K562 (cell line): ENCODE measurements around the gene GCK. TPM values are rescaled to one million over a fixed set of nuclear protein-coding genes. Genes with fewer than 3 reads are reported as not detected.
A peak's percentile ranks its signal among the peaks of the same experiment; 100 is the strongest.

ENCODE experiments used
- ARID2 ChIP-seq: fragments of 450-650 bp; IDR thresholded peaks from 2 replicates; pipeline ENCODE4 v1.6.1; 2017; ENCODE audit warnings: antibody characterized with exemption, mild to moderate bottlenecking
- NRF1 ChIP-seq, 2 experiments: fragments of 450-650 bp; IDR thresholded peaks in 1 of 2; conservative IDR thresholded peaks in 1 of 2; 2 replicates each; pipeline ENCODE4 v1.6.1; 2014; ENCODE audit warnings: mild to moderate bottlenecking in 2 of 2
- SRSF1 ChIP-seq: fragments of 200-400 bp; formaldehyde crosslinking; IDR thresholded peaks from 2 replicates; pipeline ENCODE4 v1.6.1; 2017; ENCODE audit warnings: mild to moderate bottlenecking, low read depth, low read length, moderate library complexity
- ZBTB17 ChIP-seq: fragments of 450-650 bp; formaldehyde crosslinking; IDR thresholded peaks from 2 replicates; pipeline ENCODE4 v1.4.0; 2020; ENCODE audit warnings: mild to moderate bottlenecking
- ZNF124 ChIP-seq: sonication (generic); formaldehyde crosslinking; IDR thresholded peaks from 2 replicates; pipeline ENCODE4 v1.8.1; 2022; ENCODE audit warnings: missing genetic modification reagents
- polyA plus RNA-seq, 8 experiments: library from polyadenylated mRNA; depleted of rRNA in 4 of 8; stranded (reverse) in 5 of 8; unstranded in 3 of 8; fragments of >200 nt; fragmentation: Nextera tagmentation in 2 of 8; fragmentation: Illumina TruSeq in 1 of 8; extraction: Ambion mirVana in 2 of 8; extraction: Trizol in 1 of 8; gene quantifications; 2 replicates each; pipeline versions ENCODE4 v1.2.1 to v1.2.3, GENCODE V29; 2011 to 2014; ENCODE audit warnings: inconsistent platforms in 1 of 8, missing spikeins in 1 of 8
- total RNA-seq, 7 experiments: library from RNA; depleted of rRNA in 6 of 7; stranded (reverse); fragments of >200 nt in 6 of 7; fragmentation: Illumina TruSeq in 2 of 7; extraction: Trizol in 2 of 7; gene quantifications; 2 replicates each; pipeline versions ENCODE4 v1.2.1 to v1.2.3, GENCODE V29; 2011 to 2021; ENCODE audit warnings: low replicate concordance in 1 of 7
- TF ChIP-seq, protein P1 (sequence below), 2 experiments: fragments of 150-350 bp in 1 of 2; IDR thresholded peaks; 2 replicates each; pipeline ENCODE4 v1.6.1; 2012 to 2016; ENCODE audit warnings: low read depth in 2 of 2, low read length in 2 of 2, mild to moderate bottlenecking in 1 of 2, moderate library complexity in 1 of 2
- TF ChIP-seq, protein P2 (sequence below): sonication (generic); formaldehyde crosslinking; IDR thresholded peaks from 2 replicates; pipeline ENCODE4 v1.9.0; 2022; ENCODE audit warnings: mild to moderate bottlenecking, missing genetic modification reagents

GCK gene
- total and polyA plus RNA-seq, 9 of the 15 experiments (the other 6 are each of a cell fraction or from before 2014, with no cell fraction given) = 0.11 to 0.55 (median 0.16) TPM; not detected in 3

DNA sequence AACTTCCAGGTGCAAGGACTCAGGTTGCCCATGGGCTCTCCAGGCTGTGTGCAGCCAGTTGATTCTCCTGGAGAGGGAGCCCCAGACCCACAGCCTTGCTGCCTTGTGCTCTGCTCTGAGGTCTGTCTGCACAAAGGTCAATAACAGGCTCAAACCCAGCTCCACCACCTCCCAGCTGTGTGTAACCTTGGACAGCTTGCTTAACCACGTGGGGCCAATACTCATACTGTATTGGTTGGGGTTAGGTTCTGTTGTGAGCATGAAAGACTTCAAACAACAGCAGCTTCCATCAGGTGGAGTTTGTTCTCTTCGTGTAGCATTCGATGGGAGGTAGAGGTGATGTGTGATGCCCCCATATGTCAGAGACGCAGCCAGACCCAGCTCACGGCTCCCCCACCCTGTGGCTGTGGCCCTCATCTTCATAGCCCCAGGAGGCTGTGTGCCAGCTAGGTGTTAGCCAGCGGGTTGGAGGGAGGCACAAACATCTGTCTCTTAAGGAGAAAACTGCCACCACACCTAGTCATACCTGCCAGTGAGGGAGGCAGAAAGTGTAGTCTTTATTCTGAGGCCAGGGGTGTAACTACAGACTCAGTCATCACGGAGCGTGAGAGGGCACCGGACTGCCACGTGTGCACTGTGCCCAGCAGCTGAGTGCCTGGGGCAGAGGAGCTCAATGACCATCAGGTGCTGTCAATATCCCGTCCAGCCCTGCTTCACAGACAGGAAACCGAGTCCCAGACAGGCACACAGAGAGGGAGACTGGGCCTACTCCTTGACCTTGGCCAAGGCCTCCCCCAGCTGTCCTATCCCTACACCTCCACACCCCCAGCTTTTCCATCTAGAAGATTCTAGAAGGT lies 57.8 kb downstream of the GCK start (continued):
- TF ChIP-seq, protein P1, sequence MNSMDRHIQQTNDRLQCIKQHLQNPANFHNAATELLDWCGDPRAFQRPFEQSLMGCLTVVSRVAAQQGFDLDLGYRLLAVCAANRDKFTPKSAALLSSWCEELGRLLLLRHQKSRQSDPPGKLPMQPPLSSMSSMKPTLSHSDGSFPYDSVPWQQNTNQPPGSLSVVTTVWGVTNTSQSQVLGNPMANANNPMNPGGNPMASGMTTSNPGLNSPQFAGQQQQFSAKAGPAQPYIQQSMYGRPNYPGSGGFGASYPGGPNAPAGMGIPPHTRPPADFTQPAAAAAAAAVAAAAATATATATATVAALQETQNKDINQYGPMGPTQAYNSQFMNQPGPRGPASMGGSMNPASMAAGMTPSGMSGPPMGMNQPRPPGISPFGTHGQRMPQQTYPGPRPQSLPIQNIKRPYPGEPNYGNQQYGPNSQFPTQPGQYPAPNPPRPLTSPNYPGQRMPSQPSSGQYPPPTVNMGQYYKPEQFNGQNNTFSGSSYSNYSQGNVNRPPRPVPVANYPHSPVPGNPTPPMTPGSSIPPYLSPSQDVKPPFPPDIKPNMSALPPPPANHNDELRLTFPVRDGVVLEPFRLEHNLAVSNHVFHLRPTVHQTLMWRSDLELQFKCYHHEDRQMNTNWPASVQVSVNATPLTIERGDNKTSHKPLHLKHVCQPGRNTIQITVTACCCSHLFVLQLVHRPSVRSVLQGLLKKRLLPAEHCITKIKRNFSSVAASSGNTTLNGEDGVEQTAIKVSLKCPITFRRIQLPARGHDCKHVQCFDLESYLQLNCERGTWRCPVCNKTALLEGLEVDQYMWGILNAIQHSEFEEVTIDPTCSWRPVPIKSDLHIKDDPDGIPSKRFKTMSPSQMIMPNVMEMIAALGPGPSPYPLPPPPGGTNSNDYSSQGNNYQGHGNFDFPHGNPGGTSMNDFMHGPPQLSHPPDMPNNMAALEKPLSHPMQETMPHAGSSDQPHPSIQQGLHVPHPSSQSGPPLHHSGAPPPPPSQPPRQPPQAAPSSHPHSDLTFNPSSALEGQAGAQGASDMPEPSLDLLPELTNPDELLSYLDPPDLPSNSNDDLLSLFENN (IDR thresholded peaks at IDR 0.05; ENCODE audit: low read depth in 2 of 2, low read length in 2 of 2) = no peak
- TF ChIP-seq ARID2 (no peak), ZNF124 (CRISPR knock-in tag) (no peak), SRSF1 (no peak), ZBTB17 (CRISPR knock-in tag) (no peak), NRF1 (conservative IDR thresholded peaks at IDR 0.05 in 1 of 2, IDR thresholded peaks at IDR 0.05 in 1 of 2) (no peak)
- TF ChIP-seq, protein P2, sequence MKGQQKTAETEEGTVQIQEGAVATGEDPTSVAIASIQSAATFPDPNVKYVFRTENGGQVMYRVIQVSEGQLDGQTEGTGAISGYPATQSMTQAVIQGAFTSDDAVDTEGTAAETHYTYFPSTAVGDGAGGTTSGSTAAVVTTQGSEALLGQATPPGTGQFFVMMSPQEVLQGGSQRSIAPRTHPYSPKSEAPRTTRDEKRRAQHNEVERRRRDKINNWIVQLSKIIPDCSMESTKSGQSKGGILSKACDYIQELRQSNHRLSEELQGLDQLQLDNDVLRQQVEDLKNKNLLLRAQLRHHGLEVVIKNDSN (CRISPR knock-in tag) = peak; percentile 85
